Fibroblast of the aortic adventitia (primary cell): ENCODE data around the gene TRIM38. TPM values are rescaled to one million over a fixed set of nuclear protein-coding genes. Genes with fewer than 3 reads are reported as not detected.

ENCODE experiments used
- DNase-seq: peaks from one replicate; pipeline ENCODE4 v3.0.0-alpha.2; 2010; ENCODE audit warnings: low read depth
- H3K4me3 ChIP-seq: 2 replicates; pipeline ENCODE4 v1.5.1; 2011; ENCODE audit warnings: low read depth, mild to moderate bottlenecking, control low read depth, low read length, moderate library complexity
- CTCF ChIP-seq: IDR thresholded peaks from 2 replicates; pipeline ENCODE4 v1.5.1; 2011; ENCODE audit warnings: mild to moderate bottlenecking, low read length, control low read depth, inconsistent platforms; ENCODE audit not compliant: insufficient read depth
- total RNA-seq: library from RNA; depleted of rRNA; stranded (reverse); fragments of >200 nt; gene quantifications from 2 replicates; pipeline ENCODE4 v1.2.3, GENCODE V29; 2012; ENCODE audit warnings: low replicate concordance

The TRIM38 gene
- total RNA-seq, 1 donor, result 12.0 TPM

GRCh38 chr6:26021001-26021349, 58.4 kb downstream of the TRIM38 start:
- DNase-seq, result peak; percentile 70
- no peak for TF ChIP-seq CTCF
- H3K4me3 ChIP-seq, result peak overlapping the region; percentile 74

GRCh38 chr6:26021350-26022131, 58.9 kb downstream of the TRIM38 start:
- DNase-seq, result peak; percentile 93
- peak overlapping the region; percentile 74 for H3K4me3 ChIP-seq
- TF ChIP-seq CTCF, result no peak

GRCh38 chr6:26022132-26022472, 59.5 kb downstream of the TRIM38 start:
- peak; percentile 89 for DNase-seq
- no peak for TF ChIP-seq CTCF
- peak overlapping the region; percentile 74 for H3K4me3 ChIP-seq

- no peak overlapping the region for H3K4me3 ChIP-seq
- TF ChIP-seq CTCF, result no peak
- no peak for DNase-seq
Measured at GRCh38 chr6:26022737-26023136, 60.1 kb downstream of the TRIM38 start.

GRCh38 chr6:26024651-26025046, 62.0 kb downstream of the TRIM38 start:
- no peak for TF ChIP-seq CTCF
- DNase-seq, result no peak
- no peak overlapping the region for H3K4me3 ChIP-seq

GRCh38 chr6:26025047-26025893, 62.7 kb downstream of the TRIM38 start:
- DNase-seq, result peak; percentile 92
- H3K4me3 ChIP-seq, result no peak overlapping the region

More at GRCh38 chr6:26025047-26025893, 62.7 kb downstream of the TRIM38 start:
- TF ChIP-seq CTCF, result no peak
